ENCODE data around the gene DIABLO. TPM values are rescaled to one million over a fixed set of nuclear protein-coding genes. Genes with fewer than 3 reads are reported as not detected.
"Not testable (repeated sequence)": the region's sequence is repeated elsewhere in the genome, so short reads cannot be mapped to it uniquely, and the experiment has no call there.

DIABLO gene
- total RNA-seq, 2 donors from 2014 or later, result 15.8 to 28.3 TPM

DNA sequence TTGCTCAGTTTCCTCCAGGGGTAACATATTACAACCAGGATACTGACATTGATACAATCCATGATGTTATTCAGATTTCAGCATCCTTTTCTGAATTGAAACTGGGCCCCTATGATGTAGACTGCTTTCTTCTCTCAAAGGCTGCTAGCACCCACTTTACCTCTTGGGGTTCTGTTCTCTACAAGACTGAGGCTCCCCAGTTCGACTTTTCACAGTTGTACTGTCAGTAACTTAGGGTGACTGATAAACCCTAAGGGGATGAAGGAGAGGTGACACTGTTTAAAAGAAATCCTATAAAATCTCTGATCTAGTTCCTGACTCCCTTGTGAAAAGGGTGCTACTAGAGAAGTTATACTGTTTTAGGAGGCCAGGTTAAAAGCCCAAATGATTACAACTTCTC lies 39.6 kb upstream of the DIABLO start:
- intact Hi-C loops (cut with DNase I), result no loop called here
- no peak for ATAC-seq
- H3K36me3 ChIP-seq (replicated peaks in 1 of 2; ENCODE audit: insufficient read depth in 1 of 2, low read depth in 2 of 2), result peaks cover 0 to 7% of the 10 kb centered on the region in 2 donors

DNA sequence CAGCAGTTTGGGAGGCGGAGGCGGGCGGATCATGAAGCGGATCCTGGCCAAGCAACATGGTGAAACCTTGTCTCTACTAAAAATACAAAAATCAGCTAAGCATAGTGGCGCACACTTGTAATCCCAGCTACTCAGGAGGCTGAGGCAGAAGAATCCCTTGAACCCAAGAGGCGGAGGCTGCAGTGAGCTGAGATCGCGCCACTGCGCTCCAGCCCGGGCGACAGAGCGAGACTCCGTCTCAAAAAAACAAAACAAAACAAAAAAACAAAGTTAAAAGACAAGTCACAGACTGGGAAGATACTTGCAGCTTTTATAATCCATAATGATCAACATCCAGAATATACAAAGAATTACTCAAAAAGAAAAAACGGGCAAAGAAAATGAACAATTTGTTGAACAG lies 34.9 kb upstream of the DIABLO start:
- ATAC-seq; H3K27me3 ChIP-seq; H3K9me3 ChIP-seq; DNase-seq; intact Hi-C loops (cut with DNase I); H3K4me3 ChIP-seq; H3K27ac ChIP-seq: not testable (repeated sequence)
- Histone ChIP-seq H3K4me1 (peaks cover 13% of the 10 kb centered on the region), H3K36me3 (replicated peaks in 1 of 2; ENCODE audit: insufficient read depth in 1 of 2, low read depth in 2 of 2) (peaks cover 4 to 15% of the 10 kb centered on the region in 2 donors)
- 89 to 91% methylated on average over 14 of the region's 14 CpGs for WGBS, 2 donors

More for the DNA sequence above, 39.6 kb upstream of the DIABLO start:
- peak overlapping the region; percentile 68 to 88 for H3K4me3 ChIP-seq
- TF ChIP-seq, protein P1, sequence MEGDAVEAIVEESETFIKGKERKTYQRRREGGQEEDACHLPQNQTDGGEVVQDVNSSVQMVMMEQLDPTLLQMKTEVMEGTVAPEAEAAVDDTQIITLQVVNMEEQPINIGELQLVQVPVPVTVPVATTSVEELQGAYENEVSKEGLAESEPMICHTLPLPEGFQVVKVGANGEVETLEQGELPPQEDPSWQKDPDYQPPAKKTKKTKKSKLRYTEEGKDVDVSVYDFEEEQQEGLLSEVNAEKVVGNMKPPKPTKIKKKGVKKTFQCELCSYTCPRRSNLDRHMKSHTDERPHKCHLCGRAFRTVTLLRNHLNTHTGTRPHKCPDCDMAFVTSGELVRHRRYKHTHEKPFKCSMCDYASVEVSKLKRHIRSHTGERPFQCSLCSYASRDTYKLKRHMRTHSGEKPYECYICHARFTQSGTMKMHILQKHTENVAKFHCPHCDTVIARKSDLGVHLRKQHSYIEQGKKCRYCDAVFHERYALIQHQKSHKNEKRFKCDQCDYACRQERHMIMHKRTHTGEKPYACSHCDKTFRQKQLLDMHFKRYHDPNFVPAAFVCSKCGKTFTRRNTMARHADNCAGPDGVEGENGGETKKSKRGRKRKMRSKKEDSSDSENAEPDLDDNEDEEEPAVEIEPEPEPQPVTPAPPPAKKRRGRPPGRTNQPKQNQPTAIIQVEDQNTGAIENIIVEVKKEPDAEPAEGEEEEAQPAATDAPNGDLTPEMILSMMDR (IDR thresholded peaks at IDR 0.05), result no peak
- TF ChIP-seq POLR2A (IDR thresholded peaks at IDR 0.05), result no peak
- H3K27me3 ChIP-seq, result no peaks in the 10 kb centered on the region
- 0 to 8% methylated on average over 1 of the region's 1 CpG for WGBS, 2 donors
- H3K9me3 ChIP-seq, result no peaks in the 10 kb centered on the region
- H3K27ac ChIP-seq, result peak overlapping the region; percentile 65 to 93 (median 84)
- DNase-seq, result no peak
- peaks cover 22% of the 10 kb centered on the region for H3K4me1 ChIP-seq

DNA sequence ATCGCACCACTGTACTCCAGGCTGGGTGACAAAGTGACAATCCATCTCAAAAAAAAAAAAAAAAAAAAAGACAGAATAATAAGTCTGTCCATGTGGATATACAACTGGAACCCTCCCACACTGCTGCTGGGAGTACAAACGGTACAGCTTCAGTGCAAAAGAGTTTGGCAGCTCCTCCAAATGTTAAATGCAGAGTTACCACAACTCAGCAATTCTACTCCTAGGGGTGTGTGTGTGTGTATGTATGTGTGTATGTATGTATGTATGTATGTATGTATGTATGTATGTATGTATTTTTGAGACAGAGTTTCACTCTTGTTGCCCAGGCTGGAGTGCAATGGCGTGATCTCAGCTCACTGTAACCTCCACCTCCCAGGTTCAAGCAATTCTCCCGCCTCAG lies 33.1 kb upstream of the DIABLO start:
- intact Hi-C loops (cut with DNase I); DNase-seq; H3K4me3 ChIP-seq; H3K9me3 ChIP-seq; H3K27me3 ChIP-seq; H3K27ac ChIP-seq; H3K4me1 ChIP-seq; ATAC-seq: not testable (repeated sequence)
- WGBS, 2 donors, result 92 to 96% methylated on average over 4 of the region's 4 CpGs
- peaks cover 4 to 15% of the 10 kb centered on the region in 2 donors for H3K36me3 ChIP-seq (replicated peaks in 1 of 2; ENCODE audit: insufficient read depth in 1 of 2, low read depth in 2 of 2)

DNA sequence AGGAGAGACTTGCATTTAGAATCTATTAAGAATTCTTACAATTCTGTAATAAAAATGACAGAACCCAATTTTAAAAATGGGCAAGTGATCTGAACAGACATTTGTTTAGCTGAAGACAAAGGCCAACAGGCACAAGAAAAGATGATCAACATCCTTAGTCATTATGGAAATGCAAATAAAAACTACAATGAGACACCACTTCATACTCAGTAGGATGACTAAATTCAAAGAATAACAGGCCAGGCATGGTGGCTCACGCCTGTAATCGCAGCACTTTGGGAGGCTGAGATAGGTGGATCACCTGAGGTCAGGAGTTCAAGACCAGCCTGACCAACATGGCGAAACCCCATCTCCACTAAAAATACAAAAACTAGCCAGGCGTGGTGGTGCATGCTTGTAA lies 32.6 kb upstream of the DIABLO start:
- H3K9me3 ChIP-seq; H3K27ac ChIP-seq; H3K4me1 ChIP-seq; intact Hi-C loops (cut with DNase I); ATAC-seq; DNase-seq; H3K4me3 ChIP-seq; H3K27me3 ChIP-seq: not testable (repeated sequence)
- 93 to 95% methylated on average over 4 of the region's 4 CpGs for WGBS, 2 donors
- peaks cover 4 to 15% of the 10 kb centered on the region in 2 donors for H3K36me3 ChIP-seq (replicated peaks in 1 of 2; ENCODE audit: insufficient read depth in 1 of 2, low read depth in 2 of 2)

DNA sequence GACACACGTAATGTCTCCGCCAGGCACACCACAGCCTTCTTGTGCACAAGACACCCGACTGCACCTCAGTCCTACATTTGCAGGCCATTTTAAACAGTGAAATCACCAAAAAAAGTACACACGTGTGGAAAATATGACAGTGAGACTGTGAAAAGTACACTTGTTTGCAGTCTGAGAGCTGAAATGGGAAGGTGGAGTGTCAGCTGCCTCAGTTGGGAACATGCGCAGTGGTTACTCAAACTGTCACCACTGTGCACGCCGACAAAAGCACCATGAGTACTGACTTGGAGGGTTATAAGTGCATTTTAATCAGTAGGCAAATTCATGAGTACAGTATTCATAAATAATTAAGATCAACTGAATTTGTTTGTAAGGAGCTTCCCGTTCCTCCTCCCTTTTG lies 24.7 kb upstream of the DIABLO start:
- no peaks in the 10 kb centered on the region for H3K27me3 ChIP-seq
- no peaks in the 10 kb centered on the region for H3K9me3 ChIP-seq
- no peak overlapping the region for H3K4me3 ChIP-seq
- H3K27ac ChIP-seq, result peak overlapping the region in 1 of 4 donors; percentile 3
- H3K4me1 ChIP-seq, result no peaks in the 10 kb centered on the region
- peaks cover 0 to 4% of the 10 kb centered on the region in 2 donors for H3K36me3 ChIP-seq (replicated peaks in 1 of 2; ENCODE audit: insufficient read depth in 1 of 2, low read depth in 2 of 2)
- ATAC-seq (no peak), DNase-seq (no peak)
- 87 to 92% methylated on average over 8 of the region's 8 CpGs for WGBS, 2 donors
- no peak for TF ChIP-seq POLR2A (IDR thresholded peaks at IDR 0.05)
- TF ChIP-seq, protein P1 (IDR thresholded peaks at IDR 0.05), result no peak
- intact Hi-C loops (cut with DNase I), result no loop called here

DNA sequence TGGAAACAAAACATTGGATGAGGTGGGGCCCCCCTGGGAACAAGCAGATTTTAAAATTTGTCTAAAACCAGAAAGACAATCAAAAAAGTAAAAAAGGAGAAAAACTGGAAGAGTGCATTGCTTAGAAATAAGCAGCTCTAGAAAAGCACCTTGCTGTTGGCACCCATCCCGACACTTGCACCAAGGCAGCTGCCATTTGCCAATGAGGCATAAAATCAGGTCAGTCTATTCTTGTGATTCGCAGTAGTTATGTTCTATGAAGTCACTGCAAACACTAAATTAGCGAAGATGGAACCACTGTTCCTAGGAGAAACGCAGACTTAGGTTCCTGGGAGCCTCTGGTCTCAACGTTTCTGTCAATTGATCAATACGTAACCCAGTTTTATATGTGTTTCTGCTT lies 24.2 kb upstream of the DIABLO start:
- ATAC-seq, result no peak
- 90 to 92% methylated on average over 6 of the region's 6 CpGs for WGBS, 2 donors

More for the DNA sequence above, 24.2 kb upstream of the DIABLO start:
- Histone ChIP-seq H3K9me3 (no peaks in the 10 kb centered on the region), H3K36me3 (replicated peaks in 1 of 2; ENCODE audit: insufficient read depth in 1 of 2, low read depth in 2 of 2) (peaks cover 0 to 4% of the 10 kb centered on the region in 2 donors), H3K27ac (peak overlapping the region in 1 of 4 donors; percentile 3), H3K27me3 (no peaks in the 10 kb centered on the region), H3K4me3 (no peak overlapping the region), H3K4me1 (no peaks in the 10 kb centered on the region)
- intact Hi-C loops (cut with DNase I), result no loop called here
- no peak for TF ChIP-seq POLR2A (IDR thresholded peaks at IDR 0.05)
- TF ChIP-seq, protein P1 (IDR thresholded peaks at IDR 0.05), result no peak
- peak in 1 of 4 donors; percentile 34 for DNase-seq

Measured in body of pancreas (tissue), 4 donors.